Thymus (tissue), 11 donors: ENCODE results near the gene BMI1. TPM values are rescaled to one million over a fixed set of nuclear protein-coding genes. Genes with fewer than 3 reads are reported as not detected.

Experiments used
- DNase-seq, 9 donors: peaks; one replicate each; pipeline ENCODE4 v3.0.0-alpha.2; 2013; ENCODE audit warnings: low spot score in 9 of 9, low read depth in 6 of 9, missing footprints in 1 of 9
- H3K27ac ChIP-seq, 2 donors: one replicate each; pipeline ENCODE4 v1.5.1; 2013; ENCODE audit warnings: control low read depth in 1 of 2, low read depth in 1 of 2, low read length in 1 of 2, mild to moderate bottlenecking in 1 of 2, moderate library complexity in 1 of 2
- H3K27me3 ChIP-seq, 2 donors: one replicate each; pipeline ENCODE4 v1.5.1; 2013; ENCODE audit warnings: low read length in 1 of 2; ENCODE audit not compliant: control insufficient read depth in 2 of 2, insufficient read depth in 1 of 2
- H3K36me3 ChIP-seq, 2 donors: one replicate each; pipeline ENCODE4 v1.5.1; 2013; ENCODE audit warnings: low read length in 1 of 2, mild to moderate bottlenecking in 1 of 2, moderate library complexity in 1 of 2; ENCODE audit not compliant: control insufficient read depth in 2 of 2, insufficient read depth in 2 of 2
- H3K4me1 ChIP-seq, 2 donors: one replicate each; pipeline ENCODE4 v1.5.1; 2013; ENCODE audit warnings: low read length in 2 of 2; ENCODE audit not compliant: control insufficient read depth in 2 of 2, insufficient read depth in 2 of 2
- H3K4me3 ChIP-seq, 2 donors: one replicate each; pipeline ENCODE4 v1.5.1; 2013; ENCODE audit warnings: low read length in 2 of 2, control low read depth in 1 of 2, mild to moderate bottlenecking in 1 of 2
- H3K9me3 ChIP-seq, 2 donors: one replicate each; pipeline ENCODE4 v1.5.1; 2013; ENCODE audit warnings: low read length in 1 of 2, mild to moderate bottlenecking in 1 of 2; ENCODE audit not compliant: control insufficient read depth in 2 of 2, insufficient read depth in 1 of 2
- WGBS: extraction: QIAGEN DNeasy Blood & Tissue Kit; methylation state at CpG from one replicate; pipeline ENCODE4 v1.1.7; 2013; 5-methylcytosine and 5-hydroxymethylcytosine counted together
- polyA plus RNA-seq: library from polyadenylated mRNA; stranded (reverse); fragments of 200-250 nt; gene quantifications from one replicate; pipeline ENCODE4 v1.2.3, GENCODE V29; 2013
- total RNA-seq: library from RNA; stranded (reverse); fragments of 120-200 nt; gene quantifications from one replicate; pipeline ENCODE4 v1.2.4, GENCODE V29; 2013
- donor health status: healthy.

Gene BMI1
- total and polyA plus RNA-seq, 2 donors, result 26.2 to 39.8 TPM

DNA sequence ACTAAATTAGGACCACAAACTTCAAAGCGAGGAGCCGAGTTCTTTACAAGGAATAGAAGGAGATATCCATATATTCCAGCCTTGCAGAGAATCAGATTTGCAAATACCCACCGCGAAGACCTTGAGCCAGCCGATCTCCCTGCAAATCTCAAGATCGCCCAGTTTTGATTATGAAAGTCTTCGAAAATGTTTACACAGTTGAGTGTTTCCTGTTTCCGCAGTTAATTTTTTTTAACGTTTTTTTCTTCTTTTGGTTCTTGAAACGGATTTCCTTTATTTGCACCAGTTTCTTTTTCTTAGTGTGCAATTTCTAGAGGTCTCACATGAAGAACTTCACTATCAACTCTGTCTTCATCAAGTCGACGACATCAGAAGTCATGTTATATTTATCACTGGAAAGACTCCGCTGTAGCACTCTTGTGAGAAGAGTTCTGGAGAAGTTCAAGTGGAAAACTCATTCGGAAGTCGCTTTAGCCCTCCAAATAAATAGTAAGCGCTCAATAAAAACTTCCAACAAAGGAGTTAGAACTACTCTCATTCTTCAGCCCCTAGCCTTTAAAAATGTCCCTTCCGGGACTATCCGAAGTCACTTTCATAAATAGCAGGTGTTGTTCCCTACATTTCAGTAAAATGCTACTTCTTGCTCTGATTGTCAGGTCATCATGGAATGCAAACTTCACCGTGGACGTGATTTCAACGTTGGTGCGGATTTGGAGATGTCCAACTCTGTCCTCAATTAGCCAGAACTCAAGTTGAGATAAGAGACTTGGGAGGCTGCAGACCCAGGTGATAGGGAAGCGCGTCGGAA lies 12.5 kb downstream of the BMI1 start:
- H3K36me3 ChIP-seq, result peaks cover 4 to 7% of the 10 kb centered on the region in 2 donors
- H3K27me3 ChIP-seq, result peaks cover 41 to 51% of the 10 kb centered on the region in 2 donors
- WGBS, result 31% methylated on average over 25 of the region's 25 CpGs
- peak overlapping the region; percentile 32 to 54 for H3K4me3 ChIP-seq
- peak overlapping the region; percentile 45 to 64 for H3K27ac ChIP-seq
- peaks cover 31 to 40% of the 10 kb centered on the region in 2 donors for H3K4me1 ChIP-seq
- H3K9me3 ChIP-seq, result peaks cover 7 to 27% of the 10 kb centered on the region in 2 donors
- DNase-seq, result peak in 2 of 9 donors; percentile 58 to 83

- DNase-seq, result no peak
- WGBS, result 73% methylated on average over 16 of the region's 16 CpGs
- peaks cover 31 to 40% of the 10 kb centered on the region in 2 donors for H3K4me1 ChIP-seq
- peaks cover 4 to 7% of the 10 kb centered on the region in 2 donors for H3K36me3 ChIP-seq
- peaks cover 45 to 56% of the 10 kb centered on the region in 2 donors for H3K27me3 ChIP-seq
- H3K9me3 ChIP-seq, result peaks cover 7 to 27% of the 10 kb centered on the region in 2 donors
- no peak overlapping the region for H3K27ac ChIP-seq
- H3K4me3 ChIP-seq, result peak overlapping the region in 1 of 2 donors; percentile 1
Measured at GRCh38 chr10:22333975-22334282, 13.0 kb downstream of the BMI1 start.

GRCh38 chr10:22334414-22335172 lies 13.7 kb downstream of the BMI1 start:
- Histone ChIP-seq H3K27ac (no peak overlapping the region), H3K4me3 (peak overlapping the region; percentile 43 to 68), H3K36me3 (peaks cover 0 to 1% of the 10 kb centered on the region in 2 donors), H3K27me3 (peaks cover 50 to 63% of the 10 kb centered on the region in 2 donors), H3K4me1 (peaks cover 31 to 40% of the 10 kb centered on the region in 2 donors), H3K9me3 (peaks cover 7 to 27% of the 10 kb centered on the region in 2 donors)
- WGBS, result 33% methylated on average over 73 of the region's 73 CpGs
- peak in 2 of 9 donors; percentile 38 to 73 for DNase-seq

GRCh38 chr10:22335173-22335933 lies 14.5 kb downstream of the BMI1 start:
- Histone ChIP-seq H3K4me3 (peak overlapping the region; percentile 43 to 68), H3K9me3 (peaks cover 7 to 27% of the 10 kb centered on the region in 2 donors), H3K36me3 (no peaks in the 10 kb centered on the region), H3K27me3 (peaks cover 53 to 70% of the 10 kb centered on the region in 2 donors), H3K4me1 (peaks cover 34 to 46% of the 10 kb centered on the region in 2 donors), H3K27ac (no peak overlapping the region)
- WGBS, result 3% methylated on average over 71 of the region's 71 CpGs
- peak in 4 of 9 donors; percentile 67 to 87 (median 70) for DNase-seq

GRCh38 chr10:22338185-22338900 lies 17.4 kb downstream of the BMI1 start:
- peak in 2 of 9 donors; percentile 26 to 61 for DNase-seq
- Histone ChIP-seq H3K4me3 (no peak overlapping the region), H3K27ac (no peak overlapping the region), H3K36me3 (no peaks in the 10 kb centered on the region), H3K4me1 (peaks cover 29 to 49% of the 10 kb centered on the region in 2 donors), H3K27me3 (peaks cover 74 to 100% of the 10 kb centered on the region in 2 donors), H3K9me3 (peaks cover 7 to 27% of the 10 kb centered on the region in 2 donors)
- 17% methylated on average over 9 of the region's 9 CpGs for WGBS

GRCh38 chr10:22338931-22339330 lies 18.0 kb downstream of the BMI1 start:
- no peak overlapping the region for H3K27ac ChIP-seq
- H3K4me1 ChIP-seq, result peaks cover 23 to 43% of the 10 kb centered on the region in 2 donors
- no peaks in the 10 kb centered on the region for H3K36me3 ChIP-seq
- no peak overlapping the region for H3K4me3 ChIP-seq
- peaks cover 74 to 100% of the 10 kb centered on the region in 2 donors for H3K27me3 ChIP-seq
- DNase-seq, result no peak
- H3K9me3 ChIP-seq, result peaks cover 7 to 24% of the 10 kb centered on the region in 2 donors

- 2% methylated on average over 13 of the region's 13 CpGs for WGBS
- DNase-seq, result peak in 1 of 9 donors; percentile 19
- Histone ChIP-seq H3K36me3 (no peaks in the 10 kb centered on the region), H3K27ac (no peak overlapping the region), H3K9me3 (peaks cover 5 to 15% of the 10 kb centered on the region in 2 donors), H3K4me3 (peak overlapping the region; percentile 76 to 97), H3K4me1 (peaks cover 24 to 41% of the 10 kb centered on the region in 2 donors), H3K27me3 (peaks cover 73 to 100% of the 10 kb centered on the region in 2 donors)
Measured at GRCh38 chr10:22339761-22340328, 18.9 kb downstream of the BMI1 start.
